KOPT-K1 (cell line): ENCODE data around the gene TUT4.

Experiments
- H3K27ac ChIP-seq: fragments of 200-600 bp; sonication (generic); 2 replicates; pipeline ENCODE4 v1.5.1; 2016; ENCODE audit warnings: antibody characterized with exemption, mild to moderate bottlenecking, low read depth, low read length; ENCODE audit not compliant: poor library complexity, severe bottlenecking
- H3K36me3 ChIP-seq: fragments of 200-600 bp; sonication (generic); 2 replicates; pipeline ENCODE4 v1.5.1; 2017; ENCODE audit warnings: antibody characterized with exemption, mild to moderate bottlenecking, low read length, moderate library complexity; ENCODE audit not compliant: insufficient read depth
- H3K9me3 ChIP-seq: fragments of 200-600 bp; sonication (generic); 2 replicates; pipeline ENCODE4 v1.5.1; 2017; ENCODE audit warnings: antibody characterized with exemption, low read length, mild to moderate bottlenecking; ENCODE audit not compliant: insufficient read depth, poor library complexity, severe bottlenecking

The TUT4 gene

DNA sequence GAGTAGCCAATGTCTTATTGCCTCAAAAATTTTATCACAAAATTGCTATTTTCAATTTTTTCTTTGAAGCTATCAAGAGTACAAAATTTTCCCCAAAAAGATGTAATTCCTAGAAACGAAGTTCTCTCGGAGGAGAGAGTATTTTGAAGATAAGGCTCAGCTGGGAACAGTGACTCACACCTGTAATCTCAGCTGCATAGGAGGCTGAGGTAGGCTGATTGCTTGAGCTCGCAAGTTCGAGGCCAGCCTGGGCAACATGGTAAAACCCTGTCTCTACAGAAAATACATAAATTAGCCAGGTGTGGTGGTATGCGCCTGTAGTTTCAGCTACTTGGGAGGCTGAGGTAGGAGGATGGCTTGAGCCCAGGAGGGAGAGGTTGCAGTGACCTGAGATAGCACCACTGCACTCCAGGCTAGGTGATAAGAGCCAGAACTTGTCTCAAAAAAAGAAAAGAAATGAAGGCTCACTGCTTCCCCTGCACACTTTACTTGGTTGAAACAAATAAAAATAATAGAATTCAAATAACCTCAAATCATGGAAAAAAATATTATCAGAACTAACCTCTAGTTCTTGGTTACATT, 22.2 kb downstream of the TUT4 start:
- H3K36me3 ChIP-seq: peaks cover 33% of the 10 kb centered on the region
- peaks cover 9% of the 10 kb centered on the region for H3K9me3 ChIP-seq
- no peak overlapping the region for H3K27ac ChIP-seq

DNA sequence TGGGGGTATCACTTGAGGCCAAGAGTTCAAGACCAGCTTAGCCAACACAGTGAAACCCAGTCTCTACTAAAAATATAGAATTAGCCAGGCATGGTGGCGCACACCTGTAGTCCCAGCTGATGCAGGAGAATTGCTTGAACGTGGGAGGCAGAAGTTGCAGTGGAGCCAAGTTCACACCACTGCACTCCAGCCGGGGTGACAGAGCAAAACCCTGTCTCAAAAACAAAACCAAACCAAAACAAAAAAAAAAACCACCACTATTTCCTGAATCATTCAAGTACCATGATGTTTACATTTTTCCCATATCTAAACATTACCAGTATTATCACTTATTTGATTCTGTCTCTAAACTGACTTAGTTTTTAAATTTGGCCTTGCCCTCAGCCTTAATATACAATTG, 29.5 kb downstream of the TUT4 start:
- no peaks in the 10 kb centered on the region for H3K9me3 ChIP-seq
- H3K36me3 ChIP-seq: peaks cover 71% of the 10 kb centered on the region
- H3K27ac ChIP-seq: no peak overlapping the region

DNA sequence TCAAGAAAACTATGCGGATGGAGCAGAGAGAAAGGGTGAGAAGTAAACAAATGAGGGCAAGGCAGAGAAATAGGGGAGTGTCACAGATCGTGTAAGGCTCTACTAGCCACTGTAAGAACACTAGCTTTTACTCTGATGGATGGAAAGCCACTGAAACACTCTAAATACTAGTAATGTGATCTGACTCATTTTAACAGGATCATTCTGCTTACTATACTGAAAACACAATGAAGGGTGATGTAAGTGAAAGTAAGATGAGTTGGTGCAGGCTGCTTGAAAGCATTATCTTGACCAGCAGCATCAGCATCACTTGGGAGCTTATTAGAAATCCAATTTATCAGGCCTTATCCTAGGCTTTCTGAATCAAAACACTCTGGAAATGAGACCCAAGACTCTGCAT, 32.7 kb downstream of the TUT4 start:
- Histone ChIP-seq H3K27ac (no peak overlapping the region), H3K9me3 (no peaks in the 10 kb centered on the region), H3K36me3 (peaks cover 63% of the 10 kb centered on the region)

DNA sequence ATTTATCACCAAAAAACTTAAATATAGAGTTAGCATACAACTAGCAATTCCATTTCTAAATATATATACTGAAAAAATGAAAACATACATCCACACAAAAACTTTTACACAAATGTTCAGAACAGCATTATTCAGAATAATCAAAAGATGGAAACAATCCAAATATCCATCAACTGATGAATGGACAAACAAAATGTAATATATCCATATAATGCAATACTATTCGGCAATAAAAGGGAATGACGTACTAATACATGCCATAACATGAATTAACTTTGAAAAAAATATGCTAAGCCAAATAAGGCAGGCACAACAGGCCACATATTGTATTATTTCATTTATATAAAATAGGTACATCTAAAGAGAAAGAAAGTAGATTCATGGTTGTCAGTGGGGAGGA, 33.9 kb downstream of the TUT4 start:
- Histone ChIP-seq H3K36me3 (peaks cover 63% of the 10 kb centered on the region), H3K9me3 (no peaks in the 10 kb centered on the region), H3K27ac (no peak overlapping the region)

DNA sequence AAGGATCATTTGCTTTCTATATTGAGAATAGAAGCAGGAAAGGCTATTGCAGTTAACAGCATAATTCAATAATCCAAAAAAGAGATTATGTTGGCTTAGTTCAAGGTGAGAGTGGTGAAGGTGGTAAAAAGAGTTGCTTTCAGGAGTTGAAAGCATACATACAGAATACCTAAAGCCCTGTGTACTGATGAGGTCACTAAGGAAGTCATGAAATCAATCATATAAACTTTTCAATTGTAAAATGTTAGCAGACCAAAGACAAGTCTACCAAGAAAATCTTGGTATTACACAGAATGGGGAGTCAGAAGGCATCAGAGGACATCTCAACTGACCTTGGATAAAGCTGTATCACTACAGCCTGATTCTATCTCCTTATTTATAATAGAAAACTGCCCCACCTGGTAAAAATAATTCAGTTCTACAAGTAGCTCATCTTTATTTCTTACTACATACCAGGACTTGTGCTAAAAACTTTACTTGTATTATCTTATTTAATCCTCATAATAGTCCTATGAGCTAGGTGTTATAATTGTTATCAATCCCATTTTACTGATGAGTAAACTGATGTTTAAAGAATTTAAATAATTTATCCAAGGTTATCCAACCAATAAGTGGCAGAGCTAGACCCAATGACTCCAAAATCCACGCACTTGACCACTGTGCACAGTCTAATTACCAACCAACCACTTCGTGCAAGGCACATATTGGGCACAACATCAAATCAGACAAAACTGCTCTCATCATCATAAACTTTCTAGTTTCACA, 40.9 kb downstream of the TUT4 start:
- H3K36me3 ChIP-seq: peaks cover 85% of the 10 kb centered on the region
- no peaks in the 10 kb centered on the region for H3K9me3 ChIP-seq

DNA sequence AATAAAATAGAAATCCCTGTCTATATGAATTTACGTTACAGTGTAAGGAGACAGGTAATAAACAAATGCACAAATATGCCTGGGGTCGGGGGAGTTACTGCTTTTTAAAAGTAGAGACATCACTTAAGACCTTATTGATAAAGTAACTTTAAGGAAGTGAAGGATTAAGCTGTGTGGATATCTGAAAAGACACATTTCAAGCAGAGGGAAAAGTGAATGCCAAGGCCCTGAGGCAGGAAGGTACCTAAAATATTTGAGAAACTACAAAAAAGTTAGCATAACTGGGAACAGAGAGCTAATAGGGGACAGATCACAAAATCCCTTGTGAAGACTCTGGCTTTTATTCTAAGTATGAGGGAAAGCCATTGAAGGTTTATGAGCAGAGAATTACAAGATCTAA, 41.5 kb downstream of the TUT4 start:
- Histone ChIP-seq H3K27ac (no peak overlapping the region), H3K36me3 (peaks cover 88% of the 10 kb centered on the region), H3K9me3 (no peaks in the 10 kb centered on the region)

More for the DNA sequence above, 40.9 kb downstream of the TUT4 start:
- no peak overlapping the region for H3K27ac ChIP-seq

DNA sequence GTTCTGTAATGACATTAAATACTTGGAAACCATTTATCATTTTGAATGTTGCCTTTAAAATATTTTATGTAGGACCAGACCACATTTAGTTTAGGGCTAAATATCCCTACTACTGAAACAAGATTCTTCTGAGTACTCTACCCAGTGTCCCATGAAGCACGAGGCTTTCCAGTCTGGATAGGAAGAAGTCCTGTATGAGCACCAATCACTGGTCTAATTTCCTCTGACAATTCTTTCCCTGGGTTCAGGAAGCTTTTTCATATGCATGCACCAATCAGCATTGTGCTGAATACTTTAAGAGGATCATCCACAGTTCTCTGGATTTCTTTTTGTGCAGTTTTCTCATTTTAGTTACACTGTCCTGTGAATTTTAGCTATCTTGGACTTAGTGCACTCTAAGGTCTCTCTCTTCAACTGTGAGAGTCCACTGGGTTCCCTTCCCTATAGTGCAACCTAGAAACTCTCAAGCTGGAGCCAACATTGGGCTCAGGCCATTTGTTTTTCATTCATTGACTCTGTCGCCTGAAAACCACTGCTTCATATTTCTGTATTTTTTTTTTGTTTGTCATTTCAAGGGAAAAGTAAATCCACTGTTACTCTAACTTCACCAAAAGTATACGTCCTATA, 45.9 kb downstream of the TUT4 start:
- Histone ChIP-seq H3K27ac (no peak overlapping the region), H3K36me3 (peaks cover 72% of the 10 kb centered on the region), H3K9me3 (no peaks in the 10 kb centered on the region)

DNA sequence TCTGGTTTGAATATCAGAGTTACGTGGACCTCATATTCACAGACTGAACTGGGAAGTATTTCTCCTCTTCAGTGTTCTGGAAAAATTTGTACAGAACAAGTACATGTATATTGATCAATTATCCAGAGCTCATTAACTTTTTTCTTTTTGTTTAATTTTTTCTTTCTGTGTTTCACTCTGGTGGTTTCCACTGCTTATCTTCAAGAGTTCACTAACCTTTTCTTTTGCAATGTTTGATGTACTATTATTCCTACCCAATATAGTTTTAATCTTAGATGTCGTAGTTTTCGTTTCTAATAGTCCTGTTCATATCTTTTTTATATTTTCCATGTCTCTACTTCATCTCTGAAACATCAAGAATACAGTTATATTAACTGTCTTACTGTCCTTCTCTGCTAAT, 46.5 kb downstream of the TUT4 start:
- H3K36me3 ChIP-seq: peaks cover 70% of the 10 kb centered on the region
- H3K27ac ChIP-seq: no peak overlapping the region
- H3K9me3 ChIP-seq: no peaks in the 10 kb centered on the region

DNA sequence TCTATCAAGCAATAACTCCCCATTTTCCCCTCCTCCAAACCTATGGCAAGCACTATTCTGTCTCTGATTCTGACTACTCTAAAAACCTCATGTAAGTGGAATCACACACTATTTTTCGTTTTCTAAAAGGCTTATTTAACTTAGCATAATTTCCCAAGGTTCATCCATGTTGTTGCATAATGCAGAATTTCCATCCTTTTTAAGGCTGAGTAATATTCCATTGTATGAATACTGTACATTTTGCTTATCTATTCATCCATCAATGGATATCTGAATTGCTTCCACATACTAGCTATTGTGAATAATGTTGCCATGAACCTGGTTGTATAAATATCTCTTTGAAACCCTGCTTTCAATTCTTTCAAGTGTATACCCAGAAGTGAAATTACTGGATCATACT, 48.2 kb downstream of the TUT4 start:
- peaks cover 55% of the 10 kb centered on the region for H3K36me3 ChIP-seq

DNA sequence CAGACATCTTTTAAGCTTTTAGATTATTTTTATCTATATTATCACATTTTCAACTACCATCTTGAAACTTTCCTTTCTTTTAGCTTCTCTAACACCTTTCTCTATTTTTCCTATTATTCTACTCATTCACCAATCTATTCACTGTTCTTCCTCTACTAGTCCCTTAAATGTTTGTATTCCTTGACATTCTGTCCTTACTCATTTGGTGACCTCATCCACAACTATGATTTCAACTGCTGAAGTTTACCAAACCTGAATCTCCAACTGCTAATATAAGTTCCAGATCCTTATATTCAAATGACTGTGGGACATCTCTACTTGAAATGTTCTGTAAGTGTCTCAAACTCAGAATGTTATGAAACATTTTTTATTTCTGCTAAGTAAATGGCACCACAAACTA, 49.2 kb downstream of the TUT4 start:
- Histone ChIP-seq H3K27ac (no peak overlapping the region), H3K9me3 (no peaks in the 10 kb centered on the region), H3K36me3 (peaks cover 54% of the 10 kb centered on the region)

More for the DNA sequence above, 48.2 kb downstream of the TUT4 start:
- no peaks in the 10 kb centered on the region for H3K9me3 ChIP-seq
- no peak overlapping the region for H3K27ac ChIP-seq

DNA sequence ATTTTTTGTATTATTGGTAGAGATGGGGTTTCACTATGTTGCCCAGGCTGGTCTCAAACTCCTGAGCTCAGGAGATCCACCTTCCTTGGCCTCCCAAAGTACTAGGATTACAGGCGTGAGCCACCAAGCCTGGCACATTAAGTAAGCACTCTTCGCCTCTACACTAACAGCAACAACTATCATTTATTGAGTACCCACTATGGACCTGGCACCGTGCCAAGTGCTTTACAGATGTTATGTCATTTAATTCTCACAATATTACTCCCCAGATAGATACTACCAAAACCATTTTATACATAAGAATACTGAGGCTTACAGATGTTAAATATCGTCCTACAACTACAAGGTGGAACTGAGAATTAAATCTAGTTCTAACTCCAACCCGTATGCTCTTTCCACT, 50.1 kb downstream of the TUT4 start:
- H3K9me3 ChIP-seq: no peaks in the 10 kb centered on the region
- H3K27ac ChIP-seq: no peak overlapping the region
- peaks cover 45% of the 10 kb centered on the region for H3K36me3 ChIP-seq

DNA sequence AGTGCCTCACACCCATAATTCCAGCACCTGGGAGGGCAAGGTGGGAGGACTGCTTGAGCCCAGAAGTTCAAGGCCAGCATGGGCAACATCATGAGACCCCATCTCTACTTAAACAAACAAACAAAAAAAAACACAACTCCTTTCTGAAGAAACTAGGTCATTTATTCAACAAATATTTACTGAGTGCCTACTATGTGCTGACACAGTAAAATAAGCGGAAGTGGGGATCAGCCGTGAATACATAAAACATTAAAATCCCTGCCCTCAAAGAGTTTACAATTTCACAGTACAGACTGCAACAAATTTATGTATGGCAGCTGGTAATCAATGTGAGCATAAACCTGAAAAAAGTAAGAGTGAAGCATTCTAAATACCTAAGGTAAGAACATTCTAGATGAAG, 65.3 kb downstream of the TUT4 start:
- Histone ChIP-seq H3K27ac (no peak overlapping the region), H3K36me3 (peaks cover 74% of the 10 kb centered on the region)

DNA sequence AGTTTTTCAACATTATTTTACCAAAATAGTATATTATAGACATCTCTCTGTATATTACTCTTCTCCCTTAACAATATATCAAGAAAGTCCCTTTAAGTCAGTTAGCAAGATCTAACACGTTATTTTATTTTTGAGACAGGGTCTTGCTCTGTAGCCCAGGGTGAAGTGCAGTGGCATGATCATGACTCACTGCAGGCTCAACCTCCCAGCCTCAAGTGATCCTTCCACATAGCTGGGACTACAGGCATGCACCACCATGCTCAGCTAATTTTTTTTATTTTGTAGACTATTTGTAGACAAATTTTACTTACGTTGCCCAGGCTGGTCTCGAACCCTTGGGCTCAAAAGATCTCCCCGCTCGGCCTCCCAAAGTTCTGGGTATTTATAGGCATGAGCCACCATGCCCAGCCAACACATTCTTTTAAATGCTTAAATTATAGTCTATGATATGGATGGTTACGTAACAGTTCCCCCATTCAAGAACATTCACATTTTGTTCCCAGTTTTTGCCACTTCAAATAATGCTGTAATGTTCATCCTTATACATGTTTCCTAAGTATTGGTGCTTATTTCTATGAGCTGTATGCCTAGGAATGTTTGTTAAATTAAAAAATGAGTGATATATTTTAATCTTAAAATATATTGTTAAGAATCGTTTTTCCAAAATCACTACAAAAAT, 70.4 kb downstream of the TUT4 start:
- H3K36me3 ChIP-seq: peaks cover 64% of the 10 kb centered on the region
- H3K27ac ChIP-seq: no peak overlapping the region
- H3K9me3 ChIP-seq: no peaks in the 10 kb centered on the region

More for the DNA sequence above, 65.3 kb downstream of the TUT4 start:
- H3K9me3 ChIP-seq: no peaks in the 10 kb centered on the region

DNA sequence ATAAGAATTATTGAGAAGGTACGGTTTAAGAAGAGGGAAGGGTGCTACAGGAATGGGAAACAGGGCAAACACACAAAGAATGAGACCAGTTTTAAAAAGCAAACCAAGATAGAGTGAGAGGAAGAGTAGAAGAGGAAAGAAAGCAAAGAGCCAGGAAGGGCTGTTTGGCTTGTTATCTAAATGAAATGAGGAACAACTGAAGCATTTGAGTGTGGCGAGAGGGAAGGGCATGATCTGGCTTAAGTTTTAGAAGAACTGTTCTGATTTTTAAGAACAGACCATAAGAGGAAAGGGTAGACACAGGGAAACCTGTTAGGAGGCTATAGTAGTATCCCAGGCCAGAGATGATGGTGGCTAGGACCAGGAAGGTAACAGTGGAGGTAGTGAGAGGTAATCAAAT, 73.8 kb downstream of the TUT4 start:
- H3K27ac ChIP-seq: no peak overlapping the region
- H3K36me3 ChIP-seq: peaks cover 74% of the 10 kb centered on the region
- H3K9me3 ChIP-seq: no peaks in the 10 kb centered on the region

DNA sequence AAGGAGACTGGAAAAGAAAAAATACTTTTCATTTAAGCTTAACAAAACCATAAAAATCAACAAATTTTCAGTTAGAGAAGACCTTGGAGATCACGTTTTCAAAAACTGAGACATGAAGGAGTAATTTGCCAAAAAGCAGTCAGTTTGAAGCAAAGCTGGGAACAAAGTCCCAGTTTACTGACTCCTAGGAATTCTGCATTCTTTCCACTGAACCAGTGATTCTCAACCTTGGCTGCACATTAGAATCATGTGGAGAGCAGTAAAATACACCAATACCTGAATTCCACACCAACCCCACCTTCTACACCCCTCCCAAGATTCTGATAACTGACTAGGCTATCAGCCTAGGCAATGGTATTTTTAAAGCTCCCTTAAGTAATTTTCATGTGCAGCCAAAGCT, 75.0 kb downstream of the TUT4 start:
- Histone ChIP-seq H3K9me3 (no peaks in the 10 kb centered on the region), H3K27ac (no peak overlapping the region), H3K36me3 (peaks cover 86% of the 10 kb centered on the region)
